Endothelial cell of umbilical vein (primary cell): ENCODE results near the gene TMEM38A. TPM values are rescaled to one million over a fixed set of nuclear protein-coding genes. Genes with fewer than 3 reads are reported as not detected.
"Not testable (repeated sequence)": the region's sequence is repeated elsewhere in the genome, so short reads cannot be mapped to it uniquely, and the experiment has no call there.

Experiments used
- BruUV-seq: library from RNA; stranded (reverse); fragments of 400-500 nt; replicated peaks from 2 replicates; lab custom pipeline; 2021; lab: Mats Ljungman, UMichigan
- CTCF ChIA-PET: fragments of 300-600, 350-600 bp; sonication (Branson Sonifier 250); formaldehyde crosslinking; loops from one replicate; lab custom pipeline; 2021; ENCODE audit warnings: antibody characterized with exemption, inconsistent platforms; lab: Charles Lee
- POLR2A ChIA-PET: fragments of 300-600, 350-600 bp; sonication (Branson Sonifier 250); formaldehyde crosslinking; loops from one replicate; lab custom pipeline; 2021; ENCODE audit warnings: antibody characterized with exemption, inconsistent platforms; lab: Charles Lee
- DNase-seq: peaks from one replicate; pipeline ENCODE4 v3.0.0-alpha.2; 2011; ENCODE audit warnings: low read depth, low spot score
- FAIRE-seq: peaks from 2 replicates; lab custom pipeline; 2011; peaks lifted over from hg19 to GRCh38; lab: Jason Lieb, UNC
- H2AFZ ChIP-seq: 2 replicates; pipeline ENCODE4 v1.6.0; 2012; ENCODE audit warnings: low read depth, low read length, control low read depth, inconsistent platforms
- H3K27ac ChIP-seq: 2 replicates; pipeline ENCODE4 v1.5.1; 2011; ENCODE audit warnings: low read depth, mild to moderate bottlenecking, control low read depth, low read length, moderate library complexity; ENCODE audit not compliant: insufficient read depth
- H3K27me3 ChIP-seq, 2 experiments: 2 replicates each; pipeline versions ENCODE4 v1.6.0 to v1.6.1; 2011; ENCODE audit warnings: low read length in 2 of 2, mixed read lengths in 1 of 2; ENCODE audit not compliant: control insufficient read depth in 2 of 2, insufficient read depth in 2 of 2
- H3K36me3 ChIP-seq, 2 experiments: 2 replicates in 1 of 2; 3 replicates in 1 of 2; pipeline ENCODE4 v1.5.1; 2011; ENCODE audit warnings: low read length in 2 of 2, mild to moderate bottlenecking in 1 of 2, moderate library complexity in 1 of 2; ENCODE audit not compliant: control insufficient read depth in 2 of 2, insufficient read depth in 2 of 2; ENCODE audit errors: extremely low read depth in 1 of 2
- H3K4me1 ChIP-seq: 3 replicates; pipeline ENCODE4 v1.5.1; 2011; ENCODE audit warnings: mild to moderate bottlenecking, low read length; ENCODE audit not compliant: control insufficient read depth, insufficient read depth; ENCODE audit errors: extremely low read depth
- H3K4me2 ChIP-seq: 2 replicates; pipeline ENCODE4 v1.6.1; 2011; ENCODE audit warnings: low read length, control low read depth, mixed read lengths; ENCODE audit not compliant: insufficient read depth
- H3K4me3 ChIP-seq, 3 experiments: fragments of 200-600 bp in 1 of 3; sonication (generic), shearing (Covaris generic) in 1 of 3; replicated peaks in 1 of 3; 2 replicates each; pipeline ENCODE4 v1.5.1; 2011 to 2016; ENCODE audit warnings: control low read depth in 3 of 3, low read length in 3 of 3, mild to moderate bottlenecking in 2 of 3, inconsistent platforms in 1 of 3, low read depth in 1 of 3, moderate library complexity in 1 of 3; ENCODE audit not compliant: insufficient read depth in 1 of 3
- H3K79me2 ChIP-seq: 2 replicates; pipeline ENCODE4 v1.6.0; 2012; ENCODE audit warnings: low read length, inconsistent platforms; ENCODE audit not compliant: control insufficient read depth, insufficient read depth
- H3K9ac ChIP-seq: replicated peaks from 2 replicates; pipeline ENCODE3; 2011; ENCODE audit warnings: low read length, control low read depth; ENCODE audit not compliant: insufficient read depth; ENCODE audit errors: extremely low read depth
- H3K9me1 ChIP-seq: replicated peaks from 3 replicates; pipeline ENCODE4 v1.6.0; 2011; ENCODE audit warnings: mild to moderate bottlenecking, low read length; ENCODE audit not compliant: control insufficient read depth, insufficient read depth; ENCODE audit errors: extremely low read depth
- H3K9me3 ChIP-seq: replicated peaks from 2 replicates; pipeline ENCODE4 v1.5.1; 2012; ENCODE audit warnings: low read length, inconsistent platforms; ENCODE audit not compliant: control insufficient read depth, insufficient read depth
- H4K20me1 ChIP-seq: replicated peaks from 2 replicates; pipeline ENCODE3; 2011; ENCODE audit warnings: mild to moderate bottlenecking, low read length; ENCODE audit not compliant: control insufficient read depth, insufficient read depth; ENCODE audit errors: extremely low read depth
- CTCF ChIP-seq, 2 donors: IDR thresholded peaks; 1 replicate in 1 of 2; 2 replicates in 1 of 2; pipeline ENCODE4 v1.5.1; 2011; ENCODE audit warnings: low read length in 2 of 2, mild to moderate bottlenecking in 2 of 2, moderate library complexity in 2 of 2, control low read depth in 1 of 2, inconsistent platforms in 1 of 2, low read depth in 1 of 2; ENCODE audit not compliant: insufficient read depth in 1 of 2; ENCODE audit errors: extremely low read depth in 1 of 2
- EZH2 ChIP-seq: IDR thresholded peaks from 2 replicates; pipeline ENCODE4 v1.6.1; 2012; ENCODE audit warnings: borderline replicate concordance, low read depth, mild to moderate bottlenecking, moderate library complexity, low read length, inconsistent platforms; ENCODE audit not compliant: severe bottlenecking
- FOS ChIP-seq: IDR thresholded peaks from 2 replicates; pipeline ENCODE4 v1.6.1; 2011; ENCODE audit warnings: mild to moderate bottlenecking, low read length, moderate library complexity, borderline replicate concordance; ENCODE audit not compliant: insufficient read depth
- GATA2 ChIP-seq: IDR thresholded peaks from 2 replicates; pipeline ENCODE4 v1.7.0; 2011; ENCODE audit warnings: low read depth, mild to moderate bottlenecking, moderate library complexity, mixed read lengths, low read length; ENCODE audit not compliant: insufficient read length, insufficient read depth
- JUN ChIP-seq: IDR thresholded peaks from 2 replicates; pipeline ENCODE4 v1.6.1; 2011; ENCODE audit warnings: borderline replicate concordance, low read depth; ENCODE audit not compliant: insufficient read length, insufficient read depth
- MAX ChIP-seq: IDR thresholded peaks from 2 replicates; pipeline ENCODE4 v1.6.1; 2011; ENCODE audit not compliant: insufficient read depth, insufficient read length
- MYC ChIP-seq: IDR thresholded peaks from one replicate; pipeline ENCODE4 v1.6.1; 2011; ENCODE audit warnings: mild to moderate bottlenecking, low read depth, low read length
- POLR2A ChIP-seq: IDR thresholded peaks from 2 replicates; pipeline ENCODE4 v1.6.1; 2012; ENCODE audit warnings: low read depth, mild to moderate bottlenecking, control low read depth, low read length
- POLR2AphosphoS5 ChIP-seq: IDR thresholded peaks from 2 replicates; pipeline ENCODE4 v1.6.1; 2012; ENCODE audit warnings: low read depth, mild to moderate bottlenecking, control low read depth, low read length, moderate library complexity; ENCODE audit not compliant: insufficient read depth
- dilution Hi-C: fragments of 300-500 bp; cut with MboI; formaldehyde crosslinking; loops from one replicate; pipeline ENCODE4 v1.15.0; 2019; ENCODE audit warnings: low sequenced_read_pairs; ENCODE audit not compliant: extremely low pct_ligation_motif_present
- intact Hi-C: fragments of 100-400 bp; cut with micrococcal nuclease; formaldehyde crosslinking; loops from one replicate; pipeline ENCODE4 v1.10.0; 2022
- polyA plus RNA-seq, 4 experiments: library from polyadenylated mRNA; depleted of rRNA in 3 of 4; stranded (reverse) in 3 of 4; unstranded in 1 of 4; fragments of >200 nt; gene quantifications; 2 replicates each; pipeline versions ENCODE4 v1.2.1 to v1.2.3, GENCODE V29; 2011 to 2012; ENCODE audit warnings: missing spikeins in 1 of 4
- total RNA-seq: library from RNA; stranded (reverse); gene quantifications from 2 replicates; pipeline ENCODE4 v1.2.3, GENCODE V29; 2021

TMEM38A gene
- total and polyA plus RNA-seq, 2 donors (not counting 3 experiments of a cell fraction or from before 2014, with no cell fraction given) = 1.6 TPM

GRCh38 chr19:16650821-16651220, 10.1 kb upstream of the TMEM38A start:
- no peak overlapping the region for H3K4me2 ChIP-seq
- no peaks in the 10 kb centered on the region for H4K20me1 ChIP-seq
- H3K79me2 ChIP-seq = peaks cover 2% of the 10 kb centered on the region
- CTCF ChIA-PET = no interaction called here
- TF ChIP-seq GATA2 (no peak), JUN (no peak), MYC (no peak), FOS (no peak), POLR2A (no peak), EZH2 (no peak), CTCF (IDR thresholded peaks at IDR 0.05; ENCODE audit: extremely low read depth in 1 of 2, insufficient read depth in 1 of 2, low read depth in 1 of 2, low read length in 2 of 2) (no peak), POLR2AphosphoS5 (no peak), MAX (no peak)
- dilution Hi-C loops = no loop called here
- H3K36me3 ChIP-seq = peaks cover 21 to 26% of the 10 kb centered on the region in 2 experiments
- H3K4me3 ChIP-seq = no peak overlapping the region
- DNase-seq (no peak), FAIRE-seq (no peak)
- intact Hi-C loops = no loop called here
- H3K27ac ChIP-seq = no peak overlapping the region
- no peak overlapping the region for H3K9ac ChIP-seq
- H3K9me1 ChIP-seq = no peaks in the 10 kb centered on the region
- POLR2A ChIA-PET = no interaction called here
- no peaks in the 10 kb centered on the region for H3K4me1 ChIP-seq
- H3K9me3 ChIP-seq = no peaks in the 10 kb centered on the region
- no TSS peak for BruUV-seq
- H3K27me3 ChIP-seq = no peaks in the 10 kb centered on the region
- no peak overlapping the region for H2AFZ ChIP-seq

DNA sequence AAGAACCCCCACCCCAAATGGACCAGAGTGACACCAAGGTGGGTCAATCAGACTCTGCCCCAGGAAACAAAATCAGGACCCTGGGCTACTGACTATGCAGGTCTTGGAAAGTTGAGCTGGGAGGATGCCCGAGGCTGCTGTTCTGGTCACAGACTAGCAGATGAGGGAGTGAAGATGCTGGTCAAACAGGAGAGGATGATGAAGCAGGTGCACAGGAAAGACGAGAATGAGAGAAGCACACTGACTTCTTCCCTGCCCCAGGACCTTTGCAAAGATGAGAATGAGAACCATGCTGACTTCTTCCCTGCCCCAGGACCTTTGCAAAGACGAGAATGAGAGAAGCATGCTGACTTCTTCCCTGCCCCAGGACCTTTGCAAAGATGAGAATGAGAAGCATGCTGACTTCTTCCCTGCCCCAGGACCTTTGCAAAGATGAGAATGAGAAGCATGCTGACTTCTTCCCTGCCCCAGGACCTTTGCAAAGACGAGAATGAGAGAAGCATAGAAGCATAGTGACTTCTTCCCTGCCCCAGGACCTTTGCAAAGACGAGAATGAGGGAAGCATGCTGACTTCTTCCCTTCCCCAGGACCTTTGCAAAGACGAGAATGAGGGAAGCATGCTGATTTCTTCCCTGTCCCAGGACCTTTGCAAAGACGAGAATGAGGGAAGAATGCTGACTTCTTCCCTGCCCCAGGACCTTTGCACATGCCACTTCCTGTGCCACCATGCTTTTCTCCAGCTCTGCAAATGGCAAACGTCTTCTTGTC, 9.3 kb upstream of the TMEM38A start:
- H3K9me3 ChIP-seq, DNase-seq, H2AFZ ChIP-seq, POLR2A ChIA-PET, H4K20me1 ChIP-seq, H3K4me2 ChIP-seq, H3K4me1 ChIP-seq, H3K27me3 ChIP-seq, FAIRE-seq, H3K4me3 ChIP-seq, H3K27ac ChIP-seq, intact Hi-C loops, H3K9me1 ChIP-seq, dilution Hi-C loops, CTCF ChIA-PET, BruUV-seq, H3K9ac ChIP-seq, H3K79me2 ChIP-seq: not testable (repeated sequence)
- H3K36me3 ChIP-seq = peaks cover 16 to 27% of the 10 kb centered on the region in 2 experiments
